NB4 (cell line): Measurements from ENCODE around the gene NOP9.

ENCODE experiments used
- CTCF ChIP-seq: IDR thresholded peaks from one replicate; pipeline ENCODE4 v1.5.1; 2012; ENCODE audit warnings: low read depth, low read length
- MAX ChIP-seq: IDR thresholded peaks from 2 replicates; pipeline ENCODE4 v1.6.1; 2011; ENCODE audit warnings: low read depth, low read length
- MYC ChIP-seq: IDR thresholded peaks from 2 replicates; pipeline ENCODE4 v1.6.1; 2011; ENCODE audit warnings: low read depth, low read length

GRCh38 chr14:24298892-24299254, 777 bp upstream of the NOP9 start:
- TF ChIP-seq CTCF (no peak), MYC (no peak), MAX (no peak)
